GM19467 (cell line): ENCODE data around the gene PMAIP1.

Experiments
- ATAC-seq: cut with Tn5 transposase; IDR thresholded peaks from one replicate; pipeline ENCODE4 v1.9.1; 2021; ENCODE audit warnings: mild to moderate bottlenecking, moderate library complexity; ENCODE audit not compliant: unreplicated experiment

The PMAIP1 gene

GRCh38 chr18:59951591-59951990, 51.8 kb downstream of the PMAIP1 start:
- no peak for ATAC-seq

- ATAC-seq = no peak
Observed at GRCh38 chr18:59952283-59953007, 52.6 kb downstream of the PMAIP1 start.
